Measurements from ENCODE around the gene CSNK1G2. TPM values are rescaled to one million over a fixed set of nuclear protein-coding genes. Genes with fewer than 3 reads are reported as not detected.

CSNK1G2 gene
- total RNA-seq, 1 donor from 2014 or later = 58.4 TPM

DNA sequence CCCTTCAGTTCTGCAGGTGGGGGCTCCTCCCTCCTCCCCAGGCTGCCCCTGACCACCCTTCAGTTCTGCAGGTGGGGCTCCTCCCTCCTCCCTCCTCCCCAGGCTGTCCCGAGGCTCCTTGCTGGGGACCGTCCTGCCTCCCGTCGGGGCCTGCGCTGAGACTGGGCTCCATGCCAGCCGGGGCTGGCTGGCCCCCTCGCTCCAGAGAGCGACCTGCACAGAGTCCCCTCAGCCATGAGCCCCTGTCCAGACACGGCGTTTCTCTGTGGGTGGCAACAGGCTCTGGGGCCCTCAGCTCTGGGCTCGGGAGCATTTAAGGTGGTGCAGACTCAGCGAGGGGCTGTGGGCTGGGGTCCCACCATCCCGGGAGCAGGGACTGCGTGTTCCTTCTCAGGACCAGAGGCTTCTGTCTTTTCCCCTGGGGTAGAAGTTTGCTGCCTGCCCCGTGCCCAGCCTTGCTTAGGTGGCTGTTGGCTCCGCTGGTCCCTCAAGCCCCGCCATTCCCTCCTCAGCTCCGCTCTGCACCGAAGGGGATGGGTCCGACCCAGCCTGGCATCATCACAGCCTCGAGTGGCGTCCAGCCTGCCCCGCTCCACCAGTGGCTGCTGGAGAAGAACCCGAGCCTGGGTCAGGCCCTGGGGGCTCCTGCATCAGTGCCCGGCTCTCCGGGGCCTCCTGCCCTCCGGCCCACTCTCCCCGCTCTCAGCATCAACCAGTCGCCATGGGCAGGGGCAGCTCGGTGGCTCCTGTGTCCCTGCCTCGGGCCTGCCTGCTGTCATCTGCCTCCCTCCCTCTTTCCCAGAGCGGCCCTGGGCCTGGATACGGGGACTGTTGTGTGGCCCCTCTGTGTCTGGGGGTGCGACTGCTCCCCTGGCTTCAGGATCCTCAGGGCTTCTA, 27.6 kb downstream of the CSNK1G2 start:
- no peak for DNase-seq (ENCODE audit: low read depth)
- H3K27me3 ChIP-seq (ENCODE audit: control insufficient read depth, insufficient read depth, low read length) = no peaks in the 10 kb centered on the region
- TF ChIP-seq, protein P1, sequence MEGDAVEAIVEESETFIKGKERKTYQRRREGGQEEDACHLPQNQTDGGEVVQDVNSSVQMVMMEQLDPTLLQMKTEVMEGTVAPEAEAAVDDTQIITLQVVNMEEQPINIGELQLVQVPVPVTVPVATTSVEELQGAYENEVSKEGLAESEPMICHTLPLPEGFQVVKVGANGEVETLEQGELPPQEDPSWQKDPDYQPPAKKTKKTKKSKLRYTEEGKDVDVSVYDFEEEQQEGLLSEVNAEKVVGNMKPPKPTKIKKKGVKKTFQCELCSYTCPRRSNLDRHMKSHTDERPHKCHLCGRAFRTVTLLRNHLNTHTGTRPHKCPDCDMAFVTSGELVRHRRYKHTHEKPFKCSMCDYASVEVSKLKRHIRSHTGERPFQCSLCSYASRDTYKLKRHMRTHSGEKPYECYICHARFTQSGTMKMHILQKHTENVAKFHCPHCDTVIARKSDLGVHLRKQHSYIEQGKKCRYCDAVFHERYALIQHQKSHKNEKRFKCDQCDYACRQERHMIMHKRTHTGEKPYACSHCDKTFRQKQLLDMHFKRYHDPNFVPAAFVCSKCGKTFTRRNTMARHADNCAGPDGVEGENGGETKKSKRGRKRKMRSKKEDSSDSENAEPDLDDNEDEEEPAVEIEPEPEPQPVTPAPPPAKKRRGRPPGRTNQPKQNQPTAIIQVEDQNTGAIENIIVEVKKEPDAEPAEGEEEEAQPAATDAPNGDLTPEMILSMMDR (IDR thresholded peaks at IDR 0.05; ENCODE audit: insufficient read depth, low read length, severe bottlenecking) = no peak
- H3K36me3 ChIP-seq (ENCODE audit: control insufficient read depth, insufficient read depth, low read length) = peaks cover 16% of the 10 kb centered on the region
- H3K4me3 ChIP-seq (ENCODE audit: low read depth, low read length) = no peak overlapping the region
- FAIRE-seq = no peak

DNA sequence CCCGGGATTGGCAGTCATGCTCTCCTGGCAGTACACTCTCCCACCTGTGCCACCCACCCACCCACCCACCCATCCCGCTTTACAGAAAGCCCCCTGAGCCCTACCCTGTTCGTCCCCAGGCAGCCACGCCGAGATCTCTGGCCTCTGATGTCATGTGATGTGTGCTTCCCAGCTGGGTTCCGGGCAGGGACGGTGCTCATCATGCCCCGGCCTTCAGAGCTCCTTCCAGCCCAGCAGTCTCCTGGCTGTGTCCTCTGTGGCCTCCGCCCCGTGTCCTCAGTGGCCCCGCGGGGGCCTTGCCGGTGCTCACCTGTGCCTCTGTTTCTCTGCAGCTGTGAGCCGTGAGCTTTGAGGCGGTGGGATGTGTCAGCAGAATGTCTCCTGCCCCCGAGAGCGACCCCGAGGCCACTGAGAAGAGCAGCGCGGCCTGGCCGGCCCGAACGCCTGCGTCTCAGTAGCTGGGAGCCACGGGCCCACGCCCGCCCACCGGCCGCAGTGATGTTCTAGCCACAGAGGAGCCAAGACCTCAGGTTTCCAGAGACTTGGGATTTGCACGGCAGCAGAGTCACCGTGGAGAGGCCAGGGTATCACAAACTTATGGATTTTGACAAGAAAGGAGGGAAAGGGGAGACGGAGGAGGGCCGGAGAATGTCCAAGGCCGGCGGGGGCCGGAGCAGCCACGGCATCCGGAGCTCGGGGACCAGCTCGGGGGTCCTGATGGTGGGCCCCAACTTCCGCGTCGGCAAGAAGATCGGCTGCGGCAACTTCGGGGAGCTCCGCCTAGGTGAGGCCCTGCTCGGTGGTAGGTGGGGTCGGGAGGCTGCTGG, 28.4 kb downstream of the CSNK1G2 start:
- Histone ChIP-seq H3K4me3 (ENCODE audit: low read depth, low read length) (no peak overlapping the region), H3K27me3 (ENCODE audit: control insufficient read depth, insufficient read depth, low read length) (no peaks in the 10 kb centered on the region), H3K36me3 (ENCODE audit: control insufficient read depth, insufficient read depth, low read length) (peaks cover 17% of the 10 kb centered on the region)
- FAIRE-seq (no peak), DNase-seq (ENCODE audit: low read depth) (no peak)
- TF ChIP-seq, protein P1 (IDR thresholded peaks at IDR 0.05; ENCODE audit: insufficient read depth, low read length, severe bottlenecking) = no peak

DNA sequence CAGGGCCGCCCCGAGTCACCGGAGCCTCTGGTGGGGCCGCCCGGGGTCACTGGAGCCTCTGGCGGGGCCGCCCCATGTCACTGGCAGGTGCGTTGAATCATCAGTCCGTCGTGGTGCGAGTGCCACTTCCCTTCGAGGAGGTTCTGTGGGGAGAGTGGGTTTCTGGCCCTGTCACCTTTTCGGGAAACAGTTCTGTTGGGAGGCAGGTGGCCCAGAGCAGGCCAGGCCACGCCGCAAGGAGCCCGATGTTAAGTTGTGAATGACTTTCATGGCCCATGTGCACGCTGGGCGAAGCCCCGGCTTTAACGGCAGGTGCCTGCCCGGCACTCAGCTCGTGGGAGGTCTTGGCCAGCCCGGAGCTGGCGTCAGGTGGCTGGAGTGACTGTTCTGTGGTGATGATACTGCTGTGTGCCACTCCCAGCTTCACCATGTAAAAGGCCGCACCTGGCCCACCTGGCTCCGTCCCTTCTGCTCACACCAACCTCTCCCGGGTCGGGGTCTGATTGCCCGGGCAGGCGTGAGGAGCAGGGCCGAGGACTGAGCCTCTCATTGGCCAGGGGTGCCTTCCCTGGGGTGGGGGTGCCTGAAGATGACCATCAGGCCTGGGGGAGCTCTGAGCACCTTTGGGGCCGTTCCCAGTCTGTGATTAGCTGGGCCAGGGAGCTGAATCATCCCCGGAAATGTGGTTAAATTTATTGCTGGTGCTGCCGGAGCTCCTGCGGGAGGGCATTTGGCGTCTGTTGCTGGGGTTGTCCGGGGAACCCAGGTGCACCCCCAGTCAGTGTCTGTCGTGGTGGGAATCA, 29.2 kb downstream of the CSNK1G2 start:
- no peak overlapping the region for H3K4me3 ChIP-seq (ENCODE audit: low read depth, low read length)

DNA sequence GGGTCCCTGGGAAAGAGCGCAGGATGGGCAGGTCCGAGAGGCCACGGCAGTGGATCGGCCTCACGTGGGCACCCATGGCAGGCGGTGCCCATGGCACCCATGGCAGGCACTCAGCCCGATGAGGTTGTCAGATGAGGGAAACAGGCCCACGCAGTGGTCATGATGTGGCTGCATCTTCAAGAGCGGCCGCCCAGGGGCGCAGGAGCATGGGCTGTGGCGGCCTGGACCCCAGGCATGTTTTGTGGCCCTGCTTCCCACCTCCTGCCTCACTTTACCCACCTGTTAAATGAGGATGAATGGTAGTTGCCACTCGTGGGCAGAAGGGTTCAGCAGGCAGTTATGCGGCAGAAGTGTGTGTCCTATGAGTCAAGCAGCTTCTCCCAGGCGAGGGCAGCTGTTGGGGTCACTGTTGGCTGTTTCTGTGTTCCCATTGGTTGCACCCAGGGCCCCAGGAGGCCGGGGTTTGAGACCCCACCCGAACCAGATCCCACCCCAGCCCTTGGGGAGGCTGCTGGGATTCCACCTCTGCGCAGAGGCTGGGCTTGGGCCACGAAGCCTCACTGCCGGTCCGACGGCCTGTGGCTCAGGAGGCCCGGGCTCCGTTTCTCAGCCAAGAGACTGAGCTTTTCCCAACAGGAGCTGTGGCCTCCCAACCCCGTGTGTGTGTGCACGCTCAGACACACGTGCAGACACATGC, 30.0 kb downstream of the CSNK1G2 start:
- no peak for DNase-seq (ENCODE audit: low read depth)
- H3K4me3 ChIP-seq (ENCODE audit: low read depth, low read length) = no peak overlapping the region
- no peak for FAIRE-seq
- no peaks in the 10 kb centered on the region for H3K27me3 ChIP-seq (ENCODE audit: control insufficient read depth, insufficient read depth, low read length)
- peaks cover 26% of the 10 kb centered on the region for H3K36me3 ChIP-seq (ENCODE audit: control insufficient read depth, insufficient read depth, low read length)
- TF ChIP-seq, protein P1 (IDR thresholded peaks at IDR 0.05; ENCODE audit: insufficient read depth, low read length, severe bottlenecking) = no peak

More for the DNA sequence above, 29.2 kb downstream of the CSNK1G2 start:
- DNase-seq (ENCODE audit: low read depth) (no peak), FAIRE-seq (no peak)
- no peaks in the 10 kb centered on the region for H3K27me3 ChIP-seq (ENCODE audit: control insufficient read depth, insufficient read depth, low read length)
- peaks cover 24% of the 10 kb centered on the region for H3K36me3 ChIP-seq (ENCODE audit: control insufficient read depth, insufficient read depth, low read length)
- TF ChIP-seq, protein P1 (IDR thresholded peaks at IDR 0.05; ENCODE audit: insufficient read depth, low read length, severe bottlenecking) = no peak

All from bronchial epithelial cell (primary cell).